Stimulated activated CD4-positive, alpha-beta T cell treated with anti-CD3 and anti-CD28 coated beads, Interleukin-2, amount 100 ng/mL, for 24 hours (primary cell): Measurements from ENCODE around the gene ITIH5.

ENCODE experiments used
- DNase-seq, 2 donors: peaks; one replicate each; pipeline ENCODE4 v3.0.0-alpha.2; 2020

The ITIH5 gene

DNA sequence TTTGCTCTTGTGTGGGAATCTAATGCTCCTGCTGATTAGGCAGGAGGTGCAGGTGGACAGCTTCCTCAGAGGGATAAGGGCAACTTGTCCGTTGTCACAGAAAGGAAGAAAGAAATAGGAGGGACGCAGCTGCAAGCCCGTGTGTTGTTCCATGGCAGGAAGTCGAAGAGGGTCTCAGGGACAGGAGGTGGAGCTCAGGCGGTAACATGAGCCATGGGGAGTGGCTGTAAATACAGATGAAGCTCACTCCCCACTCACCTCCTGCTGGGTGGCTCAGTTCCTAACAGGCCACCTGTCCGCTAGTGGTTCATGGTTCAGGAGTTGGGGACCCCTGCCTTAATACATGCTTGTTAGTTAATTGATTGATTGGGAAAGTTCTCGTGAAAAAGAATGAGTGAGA is 154.3 kb downstream of the ITIH5 start:
- DNase-seq, result no peak

DNA sequence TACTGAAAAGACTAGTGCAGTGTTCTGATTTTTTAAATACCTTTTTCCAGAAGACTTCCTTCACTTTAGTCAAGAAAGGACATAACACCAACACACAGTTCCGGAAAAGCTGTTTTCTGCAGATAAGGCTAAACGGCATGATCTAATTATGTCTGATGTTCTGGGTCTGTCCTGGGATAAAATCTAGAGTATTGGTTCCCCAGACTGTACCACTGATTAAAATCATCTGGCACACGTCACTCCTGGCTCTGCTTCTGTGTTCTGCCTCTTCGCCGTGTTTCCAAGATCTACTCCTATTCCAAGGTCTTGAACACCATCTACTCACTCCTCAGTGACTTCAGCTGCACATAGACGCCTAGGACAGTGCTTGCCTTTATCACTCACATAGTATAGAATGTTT is 155.2 kb downstream of the ITIH5 start:
- DNase-seq, result no peak
